K562 (cell line): ENCODE measurements around the gene KCNE2.

Source experiments
- CBX3 ChIP-seq, 2 experiments: IDR thresholded peaks; 1 replicate in 1 of 2; 2 replicates in 1 of 2; pipeline ENCODE4 v1.6.1; 2012; ENCODE audit warnings: inconsistent platforms in 2 of 2, low read length in 2 of 2, borderline replicate concordance in 1 of 2, control low read depth in 1 of 2
- E2F1 ChIP-seq: sonication (generic); formaldehyde crosslinking; IDR thresholded peaks from 2 replicates; pipeline ENCODE4 v1.8.1; 2023; ENCODE audit warnings: mild to moderate bottlenecking, missing genetic modification reagents, moderate library complexity
- MTF1 ChIP-seq: fragments of 250-450 bp; sonication (Bioruptor Pico); IDR thresholded peaks from 2 replicates; pipeline ENCODE4 v1.9.0; 2021; ENCODE audit warnings: moderate library complexity, mild to moderate bottlenecking, inconsistent platforms, borderline replicate concordance
- NR2C2 ChIP-seq, 2 experiments: fragments of 200-800 bp in 1 of 2; sonication (Bioruptor generic) in 1 of 2; sonication (generic) in 1 of 2; formaldehyde crosslinking in 1 of 2; IDR thresholded peaks; 2 replicates each; pipeline versions ENCODE4 v1.6.1 to v1.8.0; 2016 to 2022; ENCODE audit warnings: mild to moderate bottlenecking in 1 of 2, missing compliant biosample characterization in 1 of 2, missing genetic modification characterization in 1 of 2, missing genetic modification reagents in 1 of 2
- POLR2A ChIP-seq: fragments of 450-650 bp; conservative IDR thresholded peaks from 2 replicates; pipeline ENCODE4 v1.6.1; 2016
- RBBP5 ChIP-seq: fragments of 200-600 bp; sonication (generic); IDR thresholded peaks from 2 replicates; pipeline ENCODE4 v1.6.1; 2012; ENCODE audit warnings: borderline replicate concordance, mild to moderate bottlenecking, low read length, control low read depth, inconsistent platforms; ENCODE audit not compliant: insufficient read depth, poor library complexity, severe bottlenecking
- RERE ChIP-seq: sonication (generic); formaldehyde crosslinking; IDR thresholded peaks from 2 replicates; pipeline ENCODE4 v1.8.0; 2023; ENCODE audit warnings: missing genetic modification reagents, mild to moderate bottlenecking, borderline replicate concordance
- REST ChIP-seq, 2 experiments: fragments of 450-650 bp; formaldehyde crosslinking in 1 of 2; IDR thresholded peaks; 2 replicates each; pipeline versions ENCODE4 v1.4.0 to v1.6.1; 2014 to 2020; ENCODE audit warnings: mild to moderate bottlenecking in 2 of 2, borderline replicate concordance in 1 of 2, low read depth in 1 of 2
- RFX5 ChIP-seq: IDR thresholded peaks from 2 replicates; pipeline ENCODE4 v1.6.1; 2011; ENCODE audit warnings: low read depth, mild to moderate bottlenecking, improper control_type of control experiment, low read length
- RREB1 ChIP-seq: fragments of 250-450 bp; sonication (Bioruptor Pico); IDR thresholded peaks from 2 replicates; pipeline ENCODE4 v1.4.0; 2020
- ZNF217 ChIP-seq: sonication (generic); formaldehyde crosslinking; IDR thresholded peaks from 2 replicates; pipeline ENCODE4 v1.8.0; 2022; ENCODE audit warnings: mild to moderate bottlenecking, missing genetic modification reagents
- ZNF239 ChIP-seq: fragments of 250-450 bp; sonication (Bioruptor Pico); IDR thresholded peaks from 2 replicates; pipeline ENCODE4 v1.4.0; 2020; ENCODE audit warnings: mild to moderate bottlenecking

GRCh38 chr21:34336245-34336644 is 27.6 kb upstream of the KCNE2 start:
- TF ChIP-seq RERE (no peak), CBX3 (IDR thresholded peaks at IDR 0.05; ENCODE audit: borderline replicate concordance in 1 of 2, low read length in 2 of 2) (no peak), ZNF217 (CRISPR knock-in tag) (no peak), NR2C2 (CRISPR knock-in tag; IDR thresholded peaks at IDR 0.05) (no peak), NR2C2 (tag; IDR thresholded peaks at IDR 0.05) (no peak), REST (IDR thresholded peaks at IDR 0.05; ENCODE audit: borderline replicate concordance) (no peak), REST (CRISPR knock-in tag; IDR thresholded peaks at IDR 0.05; ENCODE audit: low read depth) (no peak), E2F1 (CRISPR knock-in tag) (no peak), MTF1 (no peak), RREB1 (CRISPR knock-in tag) (no peak), ZNF239 (CRISPR knock-in tag) (no peak), RBBP5 (no peak), RFX5 (no peak), POLR2A (no peak)
